Measurements from ENCODE around the gene SLC35B2. TPM values are rescaled to one million over a fixed set of nuclear protein-coding genes. Genes with fewer than 3 reads are reported as not detected.
A peak's percentile ranks its signal among the peaks of the same experiment; 100 is the strongest.

The SLC35B2 gene
- total RNA-seq, 2 donors from 2014 or later, result 31.1 to 33.9 TPM

DNA sequence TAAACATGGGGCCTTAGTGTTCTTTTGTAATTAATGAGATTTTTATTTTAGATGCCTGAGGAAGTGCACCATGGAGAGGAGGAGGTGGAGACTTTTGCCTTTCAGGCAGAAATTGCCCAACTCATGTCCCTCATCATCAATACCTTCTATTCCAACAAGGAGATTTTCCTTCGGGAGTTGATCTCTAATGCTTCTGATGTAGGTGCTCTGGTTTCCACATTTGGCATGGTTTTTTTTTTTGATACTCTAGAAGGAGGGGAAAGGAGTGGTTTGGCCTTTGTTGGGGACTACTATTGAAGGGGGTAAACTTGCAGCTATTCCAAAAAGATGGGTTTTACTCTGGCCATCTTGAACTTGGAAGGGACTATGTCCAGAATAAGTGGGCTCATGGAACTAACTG lies 8.7 kb downstream of the SLC35B2 start:
- 0 to 10% methylated on average over 1 of the region's 1 CpG for WGBS, 2 donors
- DNase-seq (no peak), ATAC-seq (no peak)
- no peaks in the 10 kb centered on the region for H3K27me3 ChIP-seq
- H3K36me3 ChIP-seq (replicated peaks in 1 of 2; ENCODE audit: insufficient read depth in 1 of 2, low read depth in 2 of 2), result peaks cover 38 to 44% of the 10 kb centered on the region in 2 donors
- H3K4me3 ChIP-seq, result peak overlapping the region in 1 of 2 donors; percentile 91
- peaks cover 62% of the 10 kb centered on the region for H3K4me1 ChIP-seq
- no peaks in the 10 kb centered on the region for H3K9me3 ChIP-seq
- TF ChIP-seq POLR2A (IDR thresholded peaks at IDR 0.05) (no peak), CTCF (IDR thresholded peaks at IDR 0.05) (no peak)
- intact Hi-C loops (cut with DNase I), result no loop called here
- H3K27ac ChIP-seq, result peak overlapping the region; percentile 98 to 99 (median 99)

DNA sequence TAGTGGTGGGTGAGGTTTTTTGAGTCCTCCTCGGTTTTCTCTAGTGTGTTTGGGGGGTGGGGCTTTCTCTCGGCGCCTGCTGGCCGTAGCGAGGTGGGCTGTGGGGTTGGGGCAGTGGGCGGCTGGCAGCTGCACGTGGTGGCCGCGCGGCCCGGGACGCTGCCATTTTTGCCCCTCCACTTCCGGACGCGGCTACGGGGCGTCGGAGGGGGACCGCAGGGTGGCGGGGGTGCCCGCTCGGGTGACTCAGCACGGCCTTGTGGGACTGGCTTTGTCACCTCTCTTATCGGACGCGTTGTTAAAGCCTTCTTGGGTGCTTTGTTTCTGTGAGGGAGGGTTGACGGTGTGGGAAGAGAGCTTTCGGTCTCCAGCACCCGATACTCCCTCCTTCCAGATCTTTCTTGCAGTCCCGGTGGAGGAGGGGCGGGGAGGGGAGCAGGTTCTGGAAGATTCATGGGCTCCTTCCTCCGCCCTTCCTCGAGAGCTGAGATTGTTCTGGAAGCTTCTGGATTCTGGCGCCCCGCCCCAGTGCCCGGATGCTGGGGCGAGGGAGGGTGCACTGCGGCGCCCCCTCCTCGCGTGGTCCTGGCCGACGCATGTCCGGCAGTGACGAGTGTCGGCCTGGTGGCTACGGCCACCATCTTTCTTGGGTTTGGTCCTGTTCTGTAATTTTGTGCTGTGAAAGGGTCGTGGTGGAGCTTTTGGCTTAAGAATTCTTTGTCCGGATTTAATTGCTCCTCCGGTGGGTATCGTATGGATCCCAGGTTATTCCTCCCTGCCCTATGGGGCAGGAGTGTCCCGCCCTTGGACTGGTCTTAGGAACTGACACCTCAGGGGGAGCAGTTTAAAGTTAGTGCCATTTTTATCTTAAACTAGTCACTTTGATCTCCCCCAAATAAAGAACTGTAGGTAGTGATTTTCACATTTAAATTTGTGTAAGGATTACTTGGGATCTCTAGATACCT lies 9.7 kb downstream of the SLC35B2 start:
- intact Hi-C loops (cut with DNase I), result no loop called here
- 0 to 1% methylated on average over 29 to 48 of the region's 52 CpGs for WGBS, 2 donors
- H3K4me1 ChIP-seq, result peaks cover 52% of the 10 kb centered on the region
- peaks cover 28 to 35% of the 10 kb centered on the region in 2 donors for H3K36me3 ChIP-seq (replicated peaks in 1 of 2; ENCODE audit: insufficient read depth in 1 of 2, low read depth in 2 of 2)
- DNase-seq, result peak; percentile 81 to 87 (median 85)
- H3K9me3 ChIP-seq, result no peaks in the 10 kb centered on the region
- H3K4me3 ChIP-seq, result peak overlapping the region; percentile 91 to 100
- TF ChIP-seq CTCF (IDR thresholded peaks at IDR 0.05), result no peak
- TF ChIP-seq POLR2A (IDR thresholded peaks at IDR 0.05), result no peak
- H3K27ac ChIP-seq, result peak overlapping the region; percentile 98 to 99 (median 99)
- ATAC-seq, result peak; percentile 60
- no peaks in the 10 kb centered on the region for H3K27me3 ChIP-seq

DNA sequence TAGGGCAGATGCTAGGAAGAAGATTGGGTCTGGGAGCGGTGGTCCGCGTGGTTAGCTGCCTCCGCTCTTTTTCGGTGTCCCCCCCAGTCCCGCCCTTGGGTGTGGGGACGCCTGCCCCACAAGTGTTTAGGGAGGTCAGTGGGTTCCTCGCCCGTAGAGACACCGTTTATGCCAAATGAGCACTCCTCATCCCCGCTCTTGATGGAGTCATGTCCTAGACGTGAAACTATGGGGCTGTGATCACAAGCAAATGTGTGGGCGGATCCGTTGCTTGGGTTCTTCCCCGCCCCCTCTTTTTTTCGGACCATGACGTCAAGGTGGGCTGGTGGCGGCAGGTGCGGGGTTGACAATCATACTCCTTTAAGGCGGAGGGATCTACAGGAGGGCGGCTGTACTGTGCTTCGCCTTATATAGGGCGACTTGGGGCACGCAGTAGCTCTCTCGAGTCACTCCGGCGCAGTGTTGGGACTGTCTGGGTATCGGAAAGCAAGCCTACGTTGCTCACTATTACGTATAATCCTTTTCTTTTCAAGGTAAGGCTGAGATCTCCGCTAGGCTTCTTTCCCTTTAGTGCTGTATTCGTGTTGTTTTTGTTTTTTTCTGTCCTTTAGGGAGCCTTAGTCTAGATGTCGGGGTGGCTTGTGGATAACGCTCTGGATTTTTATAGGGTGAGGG lies 10.5 kb downstream of the SLC35B2 start, which contains the start of gene HSP90AB1:
Gene HSP90AB1, plus strand, starts transcription at position 439 of the 675 bp plus-strand sequence. CDS start 1,529 bp downstream, outside the sequence.
- ATAC-seq (peak; percentile 86), DNase-seq (peak; percentile 97 to 99 (median 98))
- intact Hi-C loops (cut with DNase I), result no loop called here
- H3K27me3 ChIP-seq, result no peaks in the 10 kb centered on the region
- 0% methylated on average over 15 to 34 of the region's 34 CpGs for WGBS, 2 donors
- H3K27ac ChIP-seq, result peak within 1 kb of the TSS; percentile 98 to 99 (median 99)
- peaks cover 22 to 26% of the 10 kb centered on the region in 2 donors for H3K36me3 ChIP-seq (replicated peaks in 1 of 2; ENCODE audit: insufficient read depth in 1 of 2, low read depth in 2 of 2)
- peaks cover 48% of the 10 kb centered on the region for H3K4me1 ChIP-seq
- TF ChIP-seq POLR2A (IDR thresholded peaks at IDR 0.05), result peak; percentile 98 to 100 (median 100)
- peak in 1 of 7 experiments; percentile 18 for TF ChIP-seq CTCF (IDR thresholded peaks at IDR 0.05)
- no peaks in the 10 kb centered on the region for H3K9me3 ChIP-seq
- H3K4me3 ChIP-seq, result peak within 1 kb of the TSS; percentile 91 to 100

- H3K4me1 ChIP-seq, result peaks cover 42% of the 10 kb centered on the region
- peaks cover 16 to 19% of the 10 kb centered on the region in 2 donors for H3K36me3 ChIP-seq (replicated peaks in 1 of 2; ENCODE audit: insufficient read depth in 1 of 2, low read depth in 2 of 2)
- H3K27me3 ChIP-seq, result no peaks in the 10 kb centered on the region
- 0 to 1% methylated on average over 17 to 62 of the region's 62 CpGs for WGBS, 2 donors
- TF ChIP-seq CTCF (IDR thresholded peaks at IDR 0.05) (peak in 3 of 7 experiments; percentile 22 to 44 (median 23)), POLR2A (IDR thresholded peaks at IDR 0.05) (peak in 2 of 3 donors; percentile 12 to 42)
- peak overlapping the region; percentile 98 to 99 (median 99) for H3K27ac ChIP-seq
- H3K9me3 ChIP-seq, result no peaks in the 10 kb centered on the region
- intact Hi-C loops (cut with DNase I), result no loop called here
- ATAC-seq (peak; percentile 70), DNase-seq (peak; percentile 90 to 93 (median 90))
- H3K4me3 ChIP-seq, result peak overlapping the region; percentile 65 to 91
These were observed 11.2 kb downstream of the SLC35B2 start for GRCh38 chr6:44245912-44246662.

Data from body of pancreas (tissue), 4 donors.